Measurements from ENCODE around the gene ACSM6. TPM values are rescaled to one million over a fixed set of nuclear protein-coding genes. Genes with fewer than 3 reads are reported as not detected.
A peak's percentile ranks its signal among the peaks of the same experiment; 100 is the strongest.

ACSM6 gene
- total and polyA plus RNA-seq, 5 donors: not detected

GRCh38 chr10:95246582-95247051 is 52.6 kb downstream of the ACSM6 start:
- Histone ChIP-seq H3K27me3 (ENCODE audit: control insufficient read depth, insufficient read depth) (no peaks in the 10 kb centered on the region), H3K9me3 (ENCODE audit: control insufficient read depth, low read length) (no peaks in the 10 kb centered on the region), H3K4me3 (ENCODE audit: low read length) (no peak overlapping the region), H3K4me1 (ENCODE audit: control insufficient read depth, insufficient read depth, low read length) (peaks cover 20% of the 10 kb centered on the region), H3K27ac (ENCODE audit: low read length) (peak overlapping the region; percentile 46)
- ATAC-seq: peak; percentile 42 to 59
- WGBS: 0% methylated on average over 1 of the region's 1 CpG
- DNase-seq: peak; percentile 73 to 89 (median 79)
- intact Hi-C loops (cut with DNase I): loop anchor here (2.0 to 10.0 kb wide), 6 partner anchors 41 to 121 kb away; partner anchors contain the start of gene PDLIM1 (in 1 of the 4)

GRCh38 chr10:95247200-95247880 is 53.3 kb downstream of the ACSM6 start:
- H3K27me3 ChIP-seq (ENCODE audit: control insufficient read depth, insufficient read depth): no peaks in the 10 kb centered on the region
- H3K9me3 ChIP-seq (ENCODE audit: control insufficient read depth, low read length): no peaks in the 10 kb centered on the region
- WGBS: 33% methylated on average over 6 of the region's 6 CpGs
- H3K4me3 ChIP-seq (ENCODE audit: low read length): no peak overlapping the region
- peak overlapping the region; percentile 66 for H3K27ac ChIP-seq (ENCODE audit: low read length)
- ATAC-seq (no peak), DNase-seq (no peak)
- intact Hi-C loops (cut with DNase I): loop anchor here (2.0 to 10.0 kb wide), 6 partner anchors 40 to 120 kb away; partner anchors contain the start of gene PDLIM1 (in 1 of the 4)
- H3K4me1 ChIP-seq (ENCODE audit: control insufficient read depth, insufficient read depth, low read length): peaks cover 20% of the 10 kb centered on the region

- Histone ChIP-seq H3K9me3 (ENCODE audit: control insufficient read depth, low read length) (no peaks in the 10 kb centered on the region), H3K27me3 (ENCODE audit: control insufficient read depth, insufficient read depth) (no peaks in the 10 kb centered on the region), H3K27ac (ENCODE audit: low read length) (peak overlapping the region; percentile 66), H3K4me3 (ENCODE audit: low read length) (no peak overlapping the region), H3K4me1 (ENCODE audit: control insufficient read depth, insufficient read depth, low read length) (peaks cover 20% of the 10 kb centered on the region)
- ATAC-seq: peak; percentile 69 to 71
- intact Hi-C loops (cut with DNase I): loop anchor here (2.0 to 10.0 kb wide), 6 partner anchors 39 to 119 kb away; partner anchors contain the start of gene PDLIM1 (in 1 of the 4)
- no peak for DNase-seq
- 86% methylated on average over 7 of the region's 7 CpGs for WGBS
Observed at GRCh38 chr10:95247881-95248583, 54.0 kb downstream of the ACSM6 start.

- intact Hi-C loops (cut with DNase I): loop anchor here (5.0 to 10.0 kb wide), 5 partner anchors 38 to 118 kb away; partner anchors contain the start of gene PDLIM1 (in 1 of the 4)
- DNase-seq: peak in 2 of 3 donors; percentile 28 to 69
- H3K9me3 ChIP-seq (ENCODE audit: control insufficient read depth, low read length): no peaks in the 10 kb centered on the region
- 62% methylated on average over 3 of the region's 3 CpGs for WGBS
- H3K4me1 ChIP-seq (ENCODE audit: control insufficient read depth, insufficient read depth, low read length): peaks cover 20% of the 10 kb centered on the region
- peak; percentile 36 to 63 for ATAC-seq
- H3K4me3 ChIP-seq (ENCODE audit: low read length): no peak overlapping the region
- peak overlapping the region; percentile 42 for H3K27ac ChIP-seq (ENCODE audit: low read length)
- H3K27me3 ChIP-seq (ENCODE audit: control insufficient read depth, insufficient read depth): no peaks in the 10 kb centered on the region
Observed at GRCh38 chr10:95248989-95249388, 55.0 kb downstream of the ACSM6 start.

- H3K4me1 ChIP-seq (ENCODE audit: control insufficient read depth, insufficient read depth, low read length): peaks cover 20% of the 10 kb centered on the region
- no peaks in the 10 kb centered on the region for H3K27me3 ChIP-seq (ENCODE audit: control insufficient read depth, insufficient read depth)
- ATAC-seq: no peak
- 79% methylated on average over 3 of the region's 3 CpGs for WGBS
- no peak for DNase-seq
- H3K27ac ChIP-seq (ENCODE audit: low read length): no peak overlapping the region
- no peaks in the 10 kb centered on the region for H3K9me3 ChIP-seq (ENCODE audit: control insufficient read depth, low read length)
- H3K4me3 ChIP-seq (ENCODE audit: low read length): no peak overlapping the region
- intact Hi-C loops (cut with DNase I): loop anchor here (5.0 to 10.0 kb wide), 5 partner anchors 38 to 118 kb away; partner anchors contain the start of gene PDLIM1 (in 1 of the 4)
Observed at GRCh38 chr10:95249467-95249866, 55.4 kb downstream of the ACSM6 start.

- intact Hi-C loops (cut with DNase I): no loop called here
- 75% methylated on average over 4 of the region's 4 CpGs for whole genome bisulfite sequencing
- DNase-seq: no peak
- H3K9me3 ChIP-seq (ENCODE audit: control insufficient read depth, low read length): no peaks in the 10 kb centered on the region
- no peak overlapping the region for H3K4me3 ChIP-seq (ENCODE audit: low read length)
- peaks cover 20% of the 10 kb centered on the region for H3K4me1 ChIP-seq (ENCODE audit: control insufficient read depth, insufficient read depth, low read length)
- H3K27ac ChIP-seq (ENCODE audit: low read length): no peak overlapping the region
- H3K27me3 ChIP-seq (ENCODE audit: control insufficient read depth, insufficient read depth): no peaks in the 10 kb centered on the region
- ATAC-seq: no peak
Observed at GRCh38 chr10:95250856-95251255, 56.8 kb downstream of the ACSM6 start.

- peak overlapping the region; percentile 31 for H3K27ac ChIP-seq (ENCODE audit: low read length)
- WGBS: 60% methylated on average over 2 of the region's 2 CpGs
- H3K4me1 ChIP-seq (ENCODE audit: control insufficient read depth, insufficient read depth, low read length): peaks cover 14% of the 10 kb centered on the region
Observed at GRCh38 chr10:95253007-95253406, 59.0 kb downstream of the ACSM6 start.

GRCh38 chr10:95253686-95254085 is 59.6 kb downstream of the ACSM6 start:
- ATAC-seq (no peak), DNase-seq (no peak)
- Histone ChIP-seq H3K27ac (ENCODE audit: low read length) (no peak overlapping the region), H3K9me3 (ENCODE audit: control insufficient read depth, low read length) (no peaks in the 10 kb centered on the region), H3K27me3 (ENCODE audit: control insufficient read depth, insufficient read depth) (no peaks in the 10 kb centered on the region), H3K4me3 (ENCODE audit: low read length) (no peak overlapping the region), H3K4me1 (ENCODE audit: control insufficient read depth, insufficient read depth, low read length) (peaks cover 12% of the 10 kb centered on the region)
- WGBS: 92% methylated on average over 2 of the region's 2 CpGs
- intact Hi-C loops (cut with DNase I): no loop called here

More at GRCh38 chr10:95253007-95253406, 59.0 kb downstream of the ACSM6 start:
- DNase-seq: no peak
- Histone ChIP-seq H3K9me3 (ENCODE audit: control insufficient read depth, low read length) (no peaks in the 10 kb centered on the region), H3K4me3 (ENCODE audit: low read length) (no peak overlapping the region), H3K27me3 (ENCODE audit: control insufficient read depth, insufficient read depth) (no peaks in the 10 kb centered on the region)
- peak in 1 of 2 donors; percentile 31 for ATAC-seq
- intact Hi-C loops (cut with DNase I): no loop called here

- ATAC-seq (no peak), DNase-seq (no peak)
- Histone ChIP-seq H3K4me3 (ENCODE audit: low read length) (no peak overlapping the region), H3K9me3 (ENCODE audit: control insufficient read depth, low read length) (no peaks in the 10 kb centered on the region), H3K4me1 (ENCODE audit: control insufficient read depth, insufficient read depth, low read length) (peaks cover 7% of the 10 kb centered on the region), H3K27me3 (ENCODE audit: control insufficient read depth, insufficient read depth) (no peaks in the 10 kb centered on the region), H3K27ac (ENCODE audit: low read length) (peak overlapping the region; percentile 52)
- 85% methylated on average over 3 of the region's 3 CpGs for WGBS
- intact Hi-C loops (cut with DNase I): no loop called here
Observed at GRCh38 chr10:95254629-95255028, 60.6 kb downstream of the ACSM6 start.

- Histone ChIP-seq H3K27ac (ENCODE audit: low read length) (no peak overlapping the region), H3K4me1 (ENCODE audit: control insufficient read depth, insufficient read depth, low read length) (peaks cover 7% of the 10 kb centered on the region)
- DNase-seq: no peak
Observed at GRCh38 chr10:95256268-95256667, 62.2 kb downstream of the ACSM6 start.

GRCh38 chr10:95257849-95258248 is 63.8 kb downstream of the ACSM6 start:
- Histone ChIP-seq H3K9me3 (ENCODE audit: control insufficient read depth, low read length) (no peaks in the 10 kb centered on the region), H3K27me3 (ENCODE audit: control insufficient read depth, insufficient read depth) (no peaks in the 10 kb centered on the region), H3K4me3 (ENCODE audit: low read length) (no peak overlapping the region), H3K27ac (ENCODE audit: low read length) (no peak overlapping the region), H3K4me1 (ENCODE audit: control insufficient read depth, insufficient read depth, low read length) (peaks cover 14% of the 10 kb centered on the region)
- intact Hi-C loops (cut with DNase I): no loop called here
- WGBS: 94% methylated on average over 7 of the region's 7 CpGs
- ATAC-seq (no peak), DNase-seq (no peak)

More at GRCh38 chr10:95256268-95256667, 62.2 kb downstream of the ACSM6 start:
- intact Hi-C loops (cut with DNase I): no loop called here
- 100% methylated on average over 1 of the region's 1 CpG for whole genome bisulfite sequencing
- Histone ChIP-seq H3K9me3 (ENCODE audit: control insufficient read depth, low read length) (no peaks in the 10 kb centered on the region), H3K27me3 (ENCODE audit: control insufficient read depth, insufficient read depth) (no peaks in the 10 kb centered on the region), H3K4me3 (ENCODE audit: low read length) (no peak overlapping the region)
- no peak for ATAC-seq

Data from right cardiac atrium (tissue), 5 donors.